ENCODE measurements around the gene C1QTNF9.

- TF ChIP-seq CTCF (IDR thresholded peaks at IDR 0.05) (no peak), POLR2A (IDR thresholded peaks at IDR 0.05) (no peak)
Measured at GRCh38 chr13:24275041-24275440, 34.3 kb upstream of the C1QTNF9 start.

All from lower leg skin (tissue), 3 donors.